GM12878 (cell line): Measurements from ENCODE around the gene KCNN3. TPM values are rescaled to one million over a fixed set of nuclear protein-coding genes. Genes with fewer than 3 reads are reported as not detected.

ENCODE experiments used
- ATF7 ChIP-seq: fragments of 450-650 bp; IDR thresholded peaks from 2 replicates; pipeline ENCODE4 v1.6.1; 2016; ENCODE audit warnings: low read depth, mild to moderate bottlenecking
- BCL11A ChIP-seq: IDR thresholded peaks from 2 replicates; pipeline ENCODE4 v1.6.1; 2011; ENCODE audit warnings: low read depth, low read length
- CBFB ChIP-seq: IDR thresholded peaks from 2 replicates; pipeline ENCODE4 v1.6.1; 2016; ENCODE audit warnings: antibody characterized with exemption, low read depth
- CBX5 ChIP-seq: sonication (generic); IDR thresholded peaks from 2 replicates; pipeline ENCODE4 v1.6.1; 2016; ENCODE audit warnings: low read depth, moderate library complexity, mild to moderate bottlenecking, inconsistent platforms
- CHD2 ChIP-seq: IDR thresholded peaks from 2 replicates; pipeline ENCODE4 v1.6.1; 2011; ENCODE audit warnings: low read depth, low read length, improper control_type of control experiment, borderline replicate concordance
- CREM ChIP-seq: IDR thresholded peaks from 2 replicates; pipeline ENCODE4 v1.6.1; 2014; ENCODE audit warnings: antibody characterized with exemption, low read depth
- CTCF ChIP-seq, 3 experiments: IDR thresholded peaks in 2 of 3; conservative IDR thresholded peaks in 1 of 3; 2 replicates each; pipeline ENCODE4 v1.5.1; 2011; ENCODE audit warnings: low read depth in 3 of 3, low read length in 3 of 3, mild to moderate bottlenecking in 3 of 3, control low read depth in 2 of 3, moderate library complexity in 2 of 3, inconsistent platforms in 1 of 3, mixed read lengths in 1 of 3; ENCODE audit not compliant: control insufficient read depth in 2 of 3, insufficient read depth in 1 of 3; ENCODE audit errors: extremely low read depth in 1 of 3
- EP300 ChIP-seq, 2 experiments: fragments of 150-350 bp in 1 of 2; IDR thresholded peaks; 2 replicates each; pipeline ENCODE4 v1.6.1; 2011 to 2012; ENCODE audit warnings: low read depth in 2 of 2, low read length in 2 of 2, borderline replicate concordance in 1 of 2, improper control_type of control experiment in 1 of 2, inconsistent platforms in 1 of 2; ENCODE audit not compliant: control insufficient read depth in 1 of 2
- HDGF ChIP-seq: fragments of 450-650 bp; IDR thresholded peaks from 2 replicates; pipeline ENCODE4 v1.6.1; 2016; ENCODE audit warnings: antibody characterized with exemption
- IKZF1 ChIP-seq: fragments of 450-650 bp; conservative IDR thresholded peaks from 2 replicates; pipeline ENCODE4 v1.6.1; 2017; ENCODE audit warnings: antibody characterized with exemption, mild to moderate bottlenecking
- KLF5 ChIP-seq: fragments of 450-650 bp; IDR thresholded peaks from 2 replicates; pipeline ENCODE4 v1.6.1; 2014; ENCODE audit warnings: mild to moderate bottlenecking; ENCODE audit not compliant: partially characterized antibody
- NR2F1 ChIP-seq: fragments of 450-650 bp; conservative IDR thresholded peaks from 2 replicates; pipeline ENCODE4 v1.6.1; 2017; ENCODE audit warnings: mild to moderate bottlenecking
- RAD21 ChIP-seq: IDR thresholded peaks from 2 replicates; pipeline ENCODE4 v1.6.1; 2011; ENCODE audit warnings: mild to moderate bottlenecking, low read depth, low read length, moderate library complexity; ENCODE audit not compliant: insufficient read depth
- RUNX3 ChIP-seq: IDR thresholded peaks from 2 replicates; pipeline ENCODE4 v1.6.1; 2012; ENCODE audit warnings: low read length, inconsistent platforms
- SIN3A ChIP-seq: IDR thresholded peaks from 2 replicates; pipeline ENCODE4 v1.6.1; 2012; ENCODE audit warnings: low read depth, low read length, improper control_type of control experiment
- TBL1XR1 ChIP-seq: IDR thresholded peaks from 2 replicates; pipeline ENCODE4 v1.6.1; 2012; ENCODE audit warnings: low read depth, low read length, improper control_type of control experiment
- YY1 ChIP-seq: IDR thresholded peaks from 2 replicates; pipeline ENCODE4 v1.6.1; 2011; ENCODE audit warnings: low read depth, mild to moderate bottlenecking, low read length
- ZNF622 ChIP-seq: fragments of 450-650 bp; IDR thresholded peaks from 2 replicates; pipeline ENCODE4 v1.6.1; 2017; ENCODE audit warnings: mild to moderate bottlenecking, inconsistent platforms
- polyA plus RNA-seq, 11 experiments: library from polyadenylated mRNA; depleted of rRNA in 4 of 11; unstranded in 6 of 11; stranded (reverse) in 5 of 11; fragments of >200 nt; fragmentation: Nextera tagmentation in 4 of 11; fragmentation: Illumina TruSeq in 1 of 11; extraction: Ambion mirVana in 4 of 11; extraction: Trizol in 1 of 11; gene quantifications; 1 replicate in 1 of 11; 2 replicates in 10 of 11; pipeline versions ENCODE4 v1.2.1 to v1.2.3, GENCODE V29; 2011 to 2016; ENCODE audit warnings: inconsistent platforms in 2 of 11, missing spikeins in 2 of 11, low read depth in 1 of 11
- total RNA-seq, 4 experiments: library from RNA; depleted of rRNA in 3 of 4; stranded (reverse); fragments of >200 nt in 3 of 4; fragmentation: Illumina TruSeq in 1 of 4; extraction: Trizol in 1 of 4; gene quantifications; 2 replicates each; pipeline versions ENCODE4 v1.2.1 to v1.2.3, GENCODE V29; 2013 to 2021
- TF ChIP-seq, protein P1 (sequence below): fragments of 450-650 bp; IDR thresholded peaks from 2 replicates; pipeline ENCODE4 v1.6.1; 2016; ENCODE audit warnings: mild to moderate bottlenecking, moderate library complexity, borderline replicate concordance
- TF ChIP-seq, protein P2 (sequence below): IDR thresholded peaks from 2 replicates; pipeline ENCODE4 v1.6.1; 2011; ENCODE audit warnings: borderline replicate concordance, low read depth, mild to moderate bottlenecking, moderate library complexity, mixed read lengths, low read length; ENCODE audit not compliant: insufficient read depth; ENCODE audit errors: extremely low read length
- TF ChIP-seq, protein P3 (sequence below): fragments of 450-650 bp; IDR thresholded peaks from 2 replicates; pipeline ENCODE4 v1.6.1; 2017; ENCODE audit warnings: mild to moderate bottlenecking, low read depth, inconsistent platforms; ENCODE audit not compliant: poor library complexity, severe bottlenecking

KCNN3 gene
- total and polyA plus RNA-seq, 10 of the 15 experiments (the other 5 are each of a cell fraction or from before 2014, with no cell fraction given) = 3.5 to 26.4 (median 14.9) TPM

- peak; percentile 77 to 95 (median 88) for TF ChIP-seq CTCF (IDR thresholded peaks at IDR 0.05 in 2 of 3, conservative IDR thresholded peaks at IDR 0.05 in 1 of 3; ENCODE audit: control insufficient read depth in 2 of 3, extremely low read depth in 1 of 3, insufficient read depth in 1 of 3, low read depth in 3 of 3, low read length in 3 of 3)
- peak; percentile 91 for TF ChIP-seq ATF7
- peak; percentile 75; the same call in 1 of the 2 replicates for TF ChIP-seq BCL11A
- TF ChIP-seq EP300 (IDR thresholded peaks at IDR 0.05; ENCODE audit: borderline replicate concordance in 1 of 2, control insufficient read depth in 1 of 2, low read depth in 2 of 2, low read length in 2 of 2) = peak; percentile 61 to 89; a peak in 2 of 4 replicates
- TF ChIP-seq CBX5 = no peak
- TF ChIP-seq ZNF622 = no peak
- peak; percentile 95 for TF ChIP-seq IKZF1
- peak; percentile 86 for TF ChIP-seq YY1
- 0 out of 2 replicates have a peak, but pooled peaks have one; percentile 14 for TF ChIP-seq CHD2
- peak; percentile 70 for TF ChIP-seq RAD21
- TF ChIP-seq, protein P1, sequence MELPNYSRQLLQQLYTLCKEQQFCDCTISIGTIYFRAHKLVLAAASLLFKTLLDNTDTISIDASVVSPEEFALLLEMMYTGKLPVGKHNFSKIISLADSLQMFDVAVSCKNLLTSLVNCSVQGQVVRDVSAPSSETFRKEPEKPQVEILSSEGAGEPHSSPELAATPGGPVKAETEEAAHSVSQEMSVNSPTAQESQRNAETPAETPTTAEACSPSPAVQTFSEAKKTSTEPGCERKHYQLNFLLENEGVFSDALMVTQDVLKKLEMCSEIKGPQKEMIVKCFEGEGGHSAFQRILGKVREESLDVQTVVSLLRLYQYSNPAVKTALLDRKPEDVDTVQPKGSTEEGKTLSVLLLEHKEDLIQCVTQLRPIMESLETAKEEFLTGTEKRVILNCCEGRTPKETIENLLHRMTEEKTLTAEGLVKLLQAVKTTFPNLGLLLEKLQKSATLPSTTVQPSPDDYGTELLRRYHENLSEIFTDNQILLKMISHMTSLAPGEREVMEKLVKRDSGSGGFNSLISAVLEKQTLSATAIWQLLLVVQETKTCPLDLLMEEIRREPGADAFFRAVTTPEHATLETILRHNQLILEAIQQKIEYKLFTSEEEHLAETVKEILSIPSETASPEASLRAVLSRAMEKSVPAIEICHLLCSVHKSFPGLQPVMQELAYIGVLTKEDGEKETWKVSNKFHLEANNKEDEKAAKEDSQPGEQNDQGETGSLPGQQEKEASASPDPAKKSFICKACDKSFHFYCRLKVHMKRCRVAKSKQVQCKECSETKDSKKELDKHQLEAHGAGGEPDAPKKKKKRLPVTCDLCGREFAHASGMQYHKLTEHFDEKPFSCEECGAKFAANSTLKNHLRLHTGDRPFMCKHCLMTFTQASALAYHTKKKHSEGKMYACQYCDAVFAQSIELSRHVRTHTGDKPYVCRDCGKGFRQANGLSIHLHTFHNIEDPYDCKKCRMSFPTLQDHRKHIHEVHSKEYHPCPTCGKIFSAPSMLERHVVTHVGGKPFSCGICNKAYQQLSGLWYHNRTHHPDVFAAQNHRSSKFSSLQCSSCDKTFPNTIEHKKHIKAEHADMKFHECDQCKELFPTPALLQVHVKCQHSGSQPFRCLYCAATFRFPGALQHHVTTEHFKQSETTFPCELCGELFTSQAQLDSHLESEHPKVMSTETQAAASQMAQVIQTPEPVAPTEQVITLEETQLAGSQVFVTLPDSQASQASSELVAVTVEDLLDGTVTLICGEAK = peak; percentile 70; the same call in 1 of the 2 replicates
- 0 out of 2 replicates have a peak, but pooled peaks have one; percentile 23 for TF ChIP-seq HDGF
- peak; percentile 44 for TF ChIP-seq KLF5
- TF ChIP-seq, protein P2, sequence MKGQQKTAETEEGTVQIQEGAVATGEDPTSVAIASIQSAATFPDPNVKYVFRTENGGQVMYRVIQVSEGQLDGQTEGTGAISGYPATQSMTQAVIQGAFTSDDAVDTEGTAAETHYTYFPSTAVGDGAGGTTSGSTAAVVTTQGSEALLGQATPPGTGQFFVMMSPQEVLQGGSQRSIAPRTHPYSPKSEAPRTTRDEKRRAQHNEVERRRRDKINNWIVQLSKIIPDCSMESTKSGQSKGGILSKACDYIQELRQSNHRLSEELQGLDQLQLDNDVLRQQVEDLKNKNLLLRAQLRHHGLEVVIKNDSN = no peak
- peak; percentile 94 for TF ChIP-seq TBL1XR1
- TF ChIP-seq, protein P3, sequence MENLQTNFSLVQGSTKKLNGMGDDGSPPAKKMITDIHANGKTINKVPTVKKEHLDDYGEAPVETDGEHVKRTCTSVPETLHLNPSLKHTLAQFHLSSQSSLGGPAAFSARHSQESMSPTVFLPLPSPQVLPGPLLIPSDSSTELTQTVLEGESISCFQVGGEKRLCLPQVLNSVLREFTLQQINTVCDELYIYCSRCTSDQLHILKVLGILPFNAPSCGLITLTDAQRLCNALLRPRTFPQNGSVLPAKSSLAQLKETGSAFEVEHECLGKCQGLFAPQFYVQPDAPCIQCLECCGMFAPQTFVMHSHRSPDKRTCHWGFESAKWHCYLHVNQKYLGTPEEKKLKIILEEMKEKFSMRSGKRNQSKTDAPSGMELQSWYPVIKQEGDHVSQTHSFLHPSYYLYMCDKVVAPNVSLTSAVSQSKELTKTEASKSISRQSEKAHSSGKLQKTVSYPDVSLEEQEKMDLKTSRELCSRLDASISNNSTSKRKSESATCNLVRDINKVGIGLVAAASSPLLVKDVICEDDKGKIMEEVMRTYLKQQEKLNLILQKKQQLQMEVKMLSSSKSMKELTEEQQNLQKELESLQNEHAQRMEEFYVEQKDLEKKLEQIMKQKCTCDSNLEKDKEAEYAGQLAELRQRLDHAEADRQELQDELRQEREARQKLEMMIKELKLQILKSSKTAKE = peak; percentile 86
- peak; percentile 79 for TF ChIP-seq CREM
- no peak for TF ChIP-seq RUNX3
- TF ChIP-seq NR2F1 = peak; percentile 79
- peak; percentile 81; the same call in 1 of the 2 replicates for TF ChIP-seq CBFB
- TF ChIP-seq SIN3A = no peak
Measured at GRCh38 chr1:154863315-154864174, 6.5 kb downstream of the KCNN3 start (continued).
